K562 (cell line): ENCODE results near the gene FRG1. TPM values are rescaled to one million over a fixed set of nuclear protein-coding genes. Genes with fewer than 3 reads are reported as not detected.

Source experiments
- ELK1 ChIP-seq: sonication (generic); formaldehyde crosslinking; IDR thresholded peaks from 2 replicates; pipeline ENCODE4 v1.8.1; 2022; ENCODE audit warnings: missing genetic modification reagents
- FOXP1 ChIP-seq: sonication (generic); formaldehyde crosslinking; IDR thresholded peaks from 2 replicates; pipeline ENCODE4 v1.8.0; 2022; ENCODE audit warnings: mild to moderate bottlenecking, missing genetic modification reagents
- HMG20A ChIP-seq: fragments of 450-650 bp; formaldehyde crosslinking; conservative IDR thresholded peaks from 2 replicates; pipeline ENCODE4 v1.4.0; 2020; ENCODE audit warnings: mild to moderate bottlenecking, mixed read lengths
- HSF4 ChIP-seq: fragments of 250-450 bp; sonication (Bioruptor Pico); IDR thresholded peaks from 2 replicates; pipeline ENCODE4 v2.1.2; 2022; ENCODE audit warnings: mild to moderate bottlenecking, moderate library complexity, borderline replicate concordance
- ID3 ChIP-seq, 2 experiments: fragments of 250-450 bp in 1 of 2; fragments of 450-650 bp in 1 of 2; sonication (Bioruptor Pico) in 1 of 2; IDR thresholded peaks; 2 replicates each; pipeline versions ENCODE4 v1.6.1 to v1.8.0; 2016 to 2021; ENCODE audit warnings: mild to moderate bottlenecking in 2 of 2, moderate library complexity in 2 of 2, missing compliant biosample characterization in 1 of 2, missing genetic modification characterization in 1 of 2
- KDM1A ChIP-seq, 2 experiments: fragments of 450-650 bp; IDR thresholded peaks; 2 replicates each; pipeline ENCODE4 v1.6.1; 2016; ENCODE audit warnings: mild to moderate bottlenecking in 2 of 2
- KLF10 ChIP-seq: fragments of 250-450 bp; sonication (Bioruptor Pico); IDR thresholded peaks from 2 replicates; pipeline ENCODE4 v1.6.1; 2021; ENCODE audit warnings: matching md5 sums
- MEF2A ChIP-seq: IDR thresholded peaks from 2 replicates; pipeline ENCODE4 v1.6.1; 2011; ENCODE audit warnings: low read depth, mild to moderate bottlenecking, low read length, moderate library complexity; ENCODE audit not compliant: control insufficient read depth
- MTA2 ChIP-seq: fragments of 450-650 bp; IDR thresholded peaks from 2 replicates; pipeline ENCODE4 v1.6.1; 2016; ENCODE audit warnings: low read depth
- MXI1 ChIP-seq: IDR thresholded peaks from 2 replicates; pipeline ENCODE4 v1.6.1; 2011; ENCODE audit warnings: low read depth, mild to moderate bottlenecking, improper control_type of control experiment, low read length
- NEUROD1 ChIP-seq: fragments of 150-350 bp; IDR thresholded peaks from 2 replicates; pipeline ENCODE4 v1.6.1; 2014; ENCODE audit warnings: borderline replicate concordance, low read length, low read depth; ENCODE audit not compliant: partially characterized antibody
- NFE2L1 ChIP-seq: fragments of 450-650 bp; IDR thresholded peaks from 2 replicates; pipeline ENCODE4 v1.6.1; 2016; ENCODE audit warnings: missing genetic modification characterization, low read depth, mild to moderate bottlenecking, missing compliant biosample characterization, moderate library complexity, borderline replicate concordance
- NR1H2 ChIP-seq: sonication (generic); formaldehyde crosslinking; IDR thresholded peaks from 2 replicates; pipeline ENCODE4 v1.4.0; 2020; ENCODE audit warnings: mild to moderate bottlenecking, missing genetic modification reagents
- POLR2AphosphoS5 ChIP-seq: IDR thresholded peaks from 2 replicates; pipeline ENCODE4 v1.6.1; 2011; ENCODE audit warnings: mild to moderate bottlenecking, low read depth, low read length, moderate library complexity; ENCODE audit not compliant: control insufficient read depth, insufficient read depth
- SRSF3 ChIP-seq: fragments of 200-400 bp; formaldehyde crosslinking; IDR thresholded peaks from 2 replicates; pipeline ENCODE4 v1.6.1; 2016; ENCODE audit warnings: mild to moderate bottlenecking, low read length, moderate library complexity; ENCODE audit not compliant: insufficient read depth
- ZBED1 ChIP-seq: IDR thresholded peaks from 2 replicates; pipeline ENCODE4 v1.6.1; 2014
- ZBTB1 ChIP-seq: sonication (generic); formaldehyde crosslinking; IDR thresholded peaks from 2 replicates; pipeline ENCODE4 v1.8.1; 2023; ENCODE audit warnings: missing genetic modification reagents, low read depth, mild to moderate bottlenecking, borderline replicate concordance
- ZNF184 ChIP-seq: sonication (generic); formaldehyde crosslinking; IDR thresholded peaks from 2 replicates; pipeline ENCODE4 v1.5.0; 2020; ENCODE audit warnings: missing genetic modification reagents
- ZNF217 ChIP-seq: sonication (generic); formaldehyde crosslinking; IDR thresholded peaks from 2 replicates; pipeline ENCODE4 v1.8.0; 2022; ENCODE audit warnings: mild to moderate bottlenecking, missing genetic modification reagents
- ZNF41 ChIP-seq: fragments of 250-450 bp; sonication (Bioruptor Pico); conservative IDR thresholded peaks from 2 replicates; pipeline ENCODE4 v1.4.0; 2020; ENCODE audit warnings: mild to moderate bottlenecking
- ZNF436 ChIP-seq: fragments of 250-450, 450-650 bp; sonication (Bioruptor Pico); formaldehyde crosslinking; IDR thresholded peaks from 2 replicates; pipeline ENCODE4 v1.7.0; 2020; ENCODE audit warnings: mild to moderate bottlenecking
- ZNF699 ChIP-seq: fragments of 250-450 bp; sonication (Bioruptor Pico); IDR thresholded peaks from 2 replicates; pipeline ENCODE4 v1.8.0; 2021; ENCODE audit warnings: mild to moderate bottlenecking, moderate library complexity; ENCODE audit not compliant: insufficient replicate concordance
- polyA plus RNA-seq, 8 experiments: library from polyadenylated mRNA; depleted of rRNA in 4 of 8; stranded (reverse) in 5 of 8; unstranded in 3 of 8; fragments of >200 nt; fragmentation: Nextera tagmentation in 2 of 8; fragmentation: Illumina TruSeq in 1 of 8; extraction: Ambion mirVana in 2 of 8; extraction: Trizol in 1 of 8; gene quantifications; 2 replicates each; pipeline versions ENCODE4 v1.2.1 to v1.2.3, GENCODE V29; 2011 to 2014; ENCODE audit warnings: inconsistent platforms in 1 of 8, missing spikeins in 1 of 8
- total RNA-seq, 7 experiments: library from RNA; depleted of rRNA in 6 of 7; stranded (reverse); fragments of >200 nt in 6 of 7; fragmentation: Illumina TruSeq in 2 of 7; extraction: Trizol in 2 of 7; gene quantifications; 2 replicates each; pipeline versions ENCODE4 v1.2.1 to v1.2.3, GENCODE V29; 2011 to 2021; ENCODE audit warnings: low replicate concordance in 1 of 7
- TF ChIP-seq, protein P1 (sequence below): sonication (generic); formaldehyde crosslinking; IDR thresholded peaks from 2 replicates; pipeline ENCODE4 v1.9.0; 2022; ENCODE audit warnings: mild to moderate bottlenecking, missing genetic modification reagents
- TF ChIP-seq, protein P2 (sequence below): fragments of 250-450 bp; sonication (Bioruptor Pico); IDR thresholded peaks from 2 replicates; pipeline ENCODE4 v1.9.0; 2021; ENCODE audit warnings: mild to moderate bottlenecking, inconsistent platforms

Gene FRG1
- total and polyA plus RNA-seq, 9 of the 15 experiments (the other 6 are each of a cell fraction or from before 2014, with no cell fraction given): 36.4 to 203 (median 112) TPM

DNA sequence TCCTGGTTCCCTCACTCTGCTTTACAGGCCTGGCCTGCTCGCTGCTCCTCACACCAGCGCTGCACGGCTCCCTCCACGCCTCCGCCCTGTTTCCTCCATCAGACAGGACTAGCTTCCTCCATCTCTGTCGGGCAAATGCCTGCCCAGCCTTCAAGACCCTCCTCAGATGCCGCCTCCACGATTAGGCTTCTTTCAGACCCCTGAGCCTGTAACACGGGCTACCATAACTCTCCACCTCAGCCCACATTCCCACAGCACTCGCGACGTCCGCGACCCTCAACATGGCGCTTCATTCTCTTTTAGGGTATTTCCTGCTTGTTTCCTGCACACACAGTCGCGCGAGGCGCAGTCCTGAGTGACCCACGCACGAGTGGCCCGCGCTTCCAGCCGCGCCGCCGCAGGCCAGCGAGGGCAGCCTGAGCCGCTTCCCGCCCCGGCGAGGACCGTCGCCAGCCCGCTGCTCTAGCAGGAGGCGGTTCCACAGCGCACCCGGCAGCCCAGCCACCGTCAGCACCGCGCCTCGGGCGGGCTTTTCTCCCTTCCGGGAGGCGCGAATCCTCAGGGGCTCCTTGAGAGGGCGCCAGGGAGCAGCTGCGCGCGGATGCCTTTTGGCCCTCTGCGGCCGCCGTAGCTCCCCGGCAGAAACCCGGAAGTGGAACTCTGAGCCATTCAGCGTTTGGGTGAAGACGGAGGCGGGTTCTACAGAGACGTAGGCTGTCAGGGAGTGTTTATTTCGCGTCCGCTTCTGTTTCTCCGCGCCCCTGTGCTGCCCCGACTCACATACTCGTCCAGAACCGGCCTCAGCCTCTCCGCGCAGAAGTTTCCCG is at the start of gene FRG1 (continued):
- peak; percentile 85; the same call in 1 of the 2 replicates for TF ChIP-seq FOXP1
- 0 out of 2 replicates have a peak, but pooled peaks have one; percentile 12 for TF ChIP-seq MEF2A
- TF ChIP-seq ID3 (CRISPR knock-in tag; IDR thresholded peaks at IDR 0.05): no peak
- no peak for TF ChIP-seq ID3 (tag; IDR thresholded peaks at IDR 0.05)
- TF ChIP-seq NR1H2 (CRISPR knock-in tag): no peak
- TF ChIP-seq, protein P1, sequence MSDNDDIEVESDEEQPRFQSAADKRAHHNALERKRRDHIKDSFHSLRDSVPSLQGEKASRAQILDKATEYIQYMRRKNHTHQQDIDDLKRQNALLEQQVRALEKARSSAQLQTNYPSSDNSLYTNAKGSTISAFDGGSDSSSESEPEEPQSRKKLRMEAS (CRISPR knock-in tag): peak; percentile 88
- no peak for TF ChIP-seq ZNF436 (CRISPR knock-in tag)
- TF ChIP-seq KLF10 (CRISPR knock-in tag): no peak
- TF ChIP-seq MTA2: no peak
- TF ChIP-seq HSF4 (CRISPR knock-in tag): no peak
- peak; percentile 92 for TF ChIP-seq NEUROD1
- TF ChIP-seq ELK1 (CRISPR knock-in tag): no peak
- TF ChIP-seq KDM1A (IDR thresholded peaks at IDR 0.05): no peak
- TF ChIP-seq ZNF217 (CRISPR knock-in tag): no peak
- no peak for TF ChIP-seq ZNF699 (CRISPR knock-in tag)
- TF ChIP-seq, protein P2, sequence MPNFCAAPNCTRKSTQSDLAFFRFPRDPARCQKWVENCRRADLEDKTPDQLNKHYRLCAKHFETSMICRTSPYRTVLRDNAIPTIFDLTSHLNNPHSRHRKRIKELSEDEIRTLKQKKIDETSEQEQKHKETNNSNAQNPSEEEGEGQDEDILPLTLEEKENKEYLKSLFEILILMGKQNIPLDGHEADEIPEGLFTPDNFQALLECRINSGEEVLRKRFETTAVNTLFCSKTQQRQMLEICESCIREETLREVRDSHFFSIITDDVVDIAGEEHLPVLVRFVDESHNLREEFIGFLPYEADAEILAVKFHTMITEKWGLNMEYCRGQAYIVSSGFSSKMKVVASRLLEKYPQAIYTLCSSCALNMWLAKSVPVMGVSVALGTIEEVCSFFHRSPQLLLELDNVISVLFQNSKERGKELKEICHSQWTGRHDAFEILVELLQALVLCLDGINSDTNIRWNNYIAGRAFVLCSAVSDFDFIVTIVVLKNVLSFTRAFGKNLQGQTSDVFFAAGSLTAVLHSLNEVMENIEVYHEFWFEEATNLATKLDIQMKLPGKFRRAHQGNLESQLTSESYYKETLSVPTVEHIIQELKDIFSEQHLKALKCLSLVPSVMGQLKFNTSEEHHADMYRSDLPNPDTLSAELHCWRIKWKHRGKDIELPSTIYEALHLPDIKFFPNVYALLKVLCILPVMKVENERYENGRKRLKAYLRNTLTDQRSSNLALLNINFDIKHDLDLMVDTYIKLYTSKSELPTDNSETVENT (CRISPR knock-in tag): 0 out of 2 replicates have a peak, but pooled peaks have one; percentile 51
- TF ChIP-seq ZNF184 (CRISPR knock-in tag): no peak
- no peak; the same call in 1 of the 2 replicates for TF ChIP-seq ZBTB1
- no peak for TF ChIP-seq ZNF41 (CRISPR knock-in tag)
- TF ChIP-seq SRSF3: no peak
- peak; percentile 68; the same call in 1 of the 2 replicates for TF ChIP-seq POLR2AphosphoS5
- TF ChIP-seq NFE2L1 (tag): no peak
- peak; percentile 59 for TF ChIP-seq MXI1
- no peak for TF ChIP-seq ZBED1
- no peak for TF ChIP-seq HMG20A (CRISPR knock-in tag)
